Mammary epithelial cell (primary cell): ENCODE data around the gene OXCT2.

Source experiments
- EZH2 ChIP-seq: IDR thresholded peaks from 2 replicates; pipeline ENCODE4 v1.6.1; 2012; ENCODE audit warnings: low read length, inconsistent platforms, borderline replicate concordance
- TF ChIP-seq, protein P1 (sequence below), 2 donors: IDR thresholded peaks in 1 of 2; conservative IDR thresholded peaks in 1 of 2; 2 replicates each; pipeline ENCODE4 v1.5.1; 2011 to 2012; ENCODE audit warnings: inconsistent platforms in 2 of 2, low read length in 2 of 2, mild to moderate bottlenecking in 2 of 2, control low read depth in 1 of 2, low read depth in 1 of 2; ENCODE audit not compliant: insufficient read depth in 1 of 2; ENCODE audit errors: extremely low read depth in 1 of 2

DNA sequence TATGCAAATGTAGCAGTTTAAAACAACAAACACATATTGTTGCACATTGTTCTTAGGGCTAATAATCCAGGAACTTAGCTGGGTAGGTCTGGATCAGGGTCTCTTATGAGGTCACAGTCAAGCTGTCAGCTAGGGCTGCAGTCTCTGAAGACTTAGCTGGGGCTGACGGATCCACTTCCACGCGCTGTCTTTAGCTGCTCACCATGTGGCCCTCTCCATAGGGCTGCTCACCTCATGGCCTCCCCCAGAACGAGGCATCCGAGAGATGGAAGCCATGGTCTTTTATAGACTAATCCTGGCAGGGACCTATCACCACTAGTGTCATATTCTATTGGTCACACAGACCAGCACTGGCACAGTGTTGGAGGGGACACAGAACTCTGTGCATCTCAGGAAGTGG lies 8.7 kb upstream of the OXCT2 start:
- no peak for TF ChIP-seq EZH2
- TF ChIP-seq, protein P1, sequence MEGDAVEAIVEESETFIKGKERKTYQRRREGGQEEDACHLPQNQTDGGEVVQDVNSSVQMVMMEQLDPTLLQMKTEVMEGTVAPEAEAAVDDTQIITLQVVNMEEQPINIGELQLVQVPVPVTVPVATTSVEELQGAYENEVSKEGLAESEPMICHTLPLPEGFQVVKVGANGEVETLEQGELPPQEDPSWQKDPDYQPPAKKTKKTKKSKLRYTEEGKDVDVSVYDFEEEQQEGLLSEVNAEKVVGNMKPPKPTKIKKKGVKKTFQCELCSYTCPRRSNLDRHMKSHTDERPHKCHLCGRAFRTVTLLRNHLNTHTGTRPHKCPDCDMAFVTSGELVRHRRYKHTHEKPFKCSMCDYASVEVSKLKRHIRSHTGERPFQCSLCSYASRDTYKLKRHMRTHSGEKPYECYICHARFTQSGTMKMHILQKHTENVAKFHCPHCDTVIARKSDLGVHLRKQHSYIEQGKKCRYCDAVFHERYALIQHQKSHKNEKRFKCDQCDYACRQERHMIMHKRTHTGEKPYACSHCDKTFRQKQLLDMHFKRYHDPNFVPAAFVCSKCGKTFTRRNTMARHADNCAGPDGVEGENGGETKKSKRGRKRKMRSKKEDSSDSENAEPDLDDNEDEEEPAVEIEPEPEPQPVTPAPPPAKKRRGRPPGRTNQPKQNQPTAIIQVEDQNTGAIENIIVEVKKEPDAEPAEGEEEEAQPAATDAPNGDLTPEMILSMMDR (conservative IDR thresholded peaks at IDR 0.05 in 1 of 2, IDR thresholded peaks at IDR 0.05 in 1 of 2; ENCODE audit: extremely low read depth in 1 of 2, insufficient read depth in 1 of 2, low read depth in 1 of 2, low read length in 2 of 2) = no peak
